ENCODE results near the gene KIFC3.
"Not testable (repeated sequence)": the region's sequence is repeated elsewhere in the genome, so short reads cannot be mapped to it uniquely, and the experiment has no call there.

Gene KIFC3

GRCh38 chr16:57725151-57725550, 77.1 kb downstream of the KIFC3 start:
- no peaks in the 10 kb centered on the region for H3K4me1 ChIP-seq (ENCODE audit: control insufficient read depth, insufficient read depth, low read length)
- no peak overlapping the region for H3K4me3 ChIP-seq (ENCODE audit: low read length)
- no peaks in the 10 kb centered on the region for H3K36me3 ChIP-seq (ENCODE audit: insufficient read depth, low read length)
- no peak overlapping the region for H3K9ac ChIP-seq (ENCODE audit: low read depth, low read length)
- no peak overlapping the region for H3K4me2 ChIP-seq (ENCODE audit: low read length)
- H3K27me3 ChIP-seq (ENCODE audit: control insufficient read depth, insufficient read depth, low read length) = peaks cover 14% of the 10 kb centered on the region
- H3K9me3 ChIP-seq (replicated peaks; ENCODE audit: low read length) = no peaks in the 10 kb centered on the region

- H3K4me1 ChIP-seq (ENCODE audit: control insufficient read depth, insufficient read depth, low read length) = no peaks in the 10 kb centered on the region
- H3K9me3 ChIP-seq (replicated peaks; ENCODE audit: low read length) = no peaks in the 10 kb centered on the region
- no peaks in the 10 kb centered on the region for H3K36me3 ChIP-seq (ENCODE audit: insufficient read depth, low read length)
- no peak overlapping the region for H3K4me2 ChIP-seq (ENCODE audit: low read length)
- H3K9ac ChIP-seq (ENCODE audit: low read depth, low read length) = no peak overlapping the region
- peaks cover 14% of the 10 kb centered on the region for H3K27me3 ChIP-seq (ENCODE audit: control insufficient read depth, insufficient read depth, low read length)
- H3K4me3 ChIP-seq (ENCODE audit: low read length) = no peak overlapping the region
Measured at GRCh38 chr16:57724531-57724930, 77.8 kb downstream of the KIFC3 start.

GRCh38 chr16:57723170-57723569, 79.1 kb downstream of the KIFC3 start:
- Histone ChIP-seq H3K4me1 (ENCODE audit: control insufficient read depth, insufficient read depth, low read length) (no peaks in the 10 kb centered on the region), H3K9me3 (replicated peaks; ENCODE audit: low read length) (no peaks in the 10 kb centered on the region), H3K36me3 (ENCODE audit: insufficient read depth, low read length) (no peaks in the 10 kb centered on the region), H3K4me3 (ENCODE audit: low read length) (no peak overlapping the region), H3K9ac (ENCODE audit: low read depth, low read length) (no peak overlapping the region), H3K4me2 (ENCODE audit: low read length) (no peak overlapping the region), H3K27me3 (ENCODE audit: control insufficient read depth, insufficient read depth, low read length) (peaks cover 22% of the 10 kb centered on the region)

GRCh38 chr16:57722651-57723050, 79.6 kb downstream of the KIFC3 start:
- no peak overlapping the region for H3K4me2 ChIP-seq (ENCODE audit: low read length)
- no peaks in the 10 kb centered on the region for H3K4me1 ChIP-seq (ENCODE audit: control insufficient read depth, insufficient read depth, low read length)
- H3K9ac ChIP-seq (ENCODE audit: low read depth, low read length) = no peak overlapping the region
- H3K4me3 ChIP-seq (ENCODE audit: low read length) = no peak overlapping the region
- no peaks in the 10 kb centered on the region for H3K36me3 ChIP-seq (ENCODE audit: insufficient read depth, low read length)
- peaks cover 25% of the 10 kb centered on the region for H3K27me3 ChIP-seq (ENCODE audit: control insufficient read depth, insufficient read depth, low read length)
- H3K9me3 ChIP-seq (replicated peaks; ENCODE audit: low read length) = no peaks in the 10 kb centered on the region

GRCh38 chr16:57722210-57722499, 80.1 kb downstream of the KIFC3 start:
- no peak overlapping the region for H3K4me3 ChIP-seq (ENCODE audit: low read length)
- peaks cover 22% of the 10 kb centered on the region for H3K27me3 ChIP-seq (ENCODE audit: control insufficient read depth, insufficient read depth, low read length)
- H3K9ac ChIP-seq (ENCODE audit: low read depth, low read length) = no peak overlapping the region
- H3K4me2 ChIP-seq (ENCODE audit: low read length) = no peak overlapping the region
- no peaks in the 10 kb centered on the region for H3K4me1 ChIP-seq (ENCODE audit: control insufficient read depth, insufficient read depth, low read length)
- no peaks in the 10 kb centered on the region for H3K36me3 ChIP-seq (ENCODE audit: insufficient read depth, low read length)
- H3K9me3 ChIP-seq (replicated peaks; ENCODE audit: low read length) = no peaks in the 10 kb centered on the region

GRCh38 chr16:57721356-57722209, 80.7 kb downstream of the KIFC3 start:
- Histone ChIP-seq H3K27me3 (ENCODE audit: control insufficient read depth, insufficient read depth, low read length) (peaks cover 23% of the 10 kb centered on the region), H3K36me3 (ENCODE audit: insufficient read depth, low read length) (no peaks in the 10 kb centered on the region), H3K4me2 (ENCODE audit: low read length) (no peak overlapping the region), H3K4me1 (ENCODE audit: control insufficient read depth, insufficient read depth, low read length) (no peaks in the 10 kb centered on the region), H3K4me3 (ENCODE audit: low read length) (no peak overlapping the region), H3K9me3 (replicated peaks; ENCODE audit: low read length) (no peaks in the 10 kb centered on the region), H3K9ac (ENCODE audit: low read depth, low read length) (no peak overlapping the region)

GRCh38 chr16:57720142-57720575, 82.1 kb downstream of the KIFC3 start:
- Histone ChIP-seq H3K27me3 (ENCODE audit: control insufficient read depth, insufficient read depth, low read length) (peaks cover 23% of the 10 kb centered on the region), H3K9me3 (replicated peaks; ENCODE audit: low read length) (no peaks in the 10 kb centered on the region), H3K4me2 (ENCODE audit: low read length) (no peak overlapping the region), H3K4me3 (ENCODE audit: low read length) (no peak overlapping the region), H3K4me1 (ENCODE audit: control insufficient read depth, insufficient read depth, low read length) (no peaks in the 10 kb centered on the region), H3K9ac (ENCODE audit: low read depth, low read length) (no peak overlapping the region), H3K36me3 (ENCODE audit: insufficient read depth, low read length) (no peaks in the 10 kb centered on the region)

GRCh38 chr16:57714047-57714446, 88.2 kb downstream of the KIFC3 start:
- no peak overlapping the region for H3K4me3 ChIP-seq (ENCODE audit: low read length)
- H3K4me2 ChIP-seq (ENCODE audit: low read length) = no peak overlapping the region
- peaks cover 72% of the 10 kb centered on the region for H3K27me3 ChIP-seq (ENCODE audit: control insufficient read depth, insufficient read depth, low read length)
- H3K9me3 ChIP-seq (replicated peaks; ENCODE audit: low read length) = no peaks in the 10 kb centered on the region
- no peaks in the 10 kb centered on the region for H3K36me3 ChIP-seq (ENCODE audit: insufficient read depth, low read length)
- no peaks in the 10 kb centered on the region for H3K4me1 ChIP-seq (ENCODE audit: control insufficient read depth, insufficient read depth, low read length)
- H3K9ac ChIP-seq (ENCODE audit: low read depth, low read length) = no peak overlapping the region

GRCh38 chr16:57713596-57713995, 88.7 kb downstream of the KIFC3 start:
- Histone ChIP-seq H3K27me3 (ENCODE audit: control insufficient read depth, insufficient read depth, low read length) (peaks cover 73% of the 10 kb centered on the region), H3K4me1 (ENCODE audit: control insufficient read depth, insufficient read depth, low read length) (no peaks in the 10 kb centered on the region)

GRCh38 chr16:57712569-57712968, 89.7 kb downstream of the KIFC3 start:
- H3K36me3 ChIP-seq (ENCODE audit: insufficient read depth, low read length) = not testable (repeated sequence)

More at GRCh38 chr16:57713596-57713995, 88.7 kb downstream of the KIFC3 start:
- H3K9me3 ChIP-seq (replicated peaks; ENCODE audit: low read length) = no peaks in the 10 kb centered on the region
- H3K9ac ChIP-seq (ENCODE audit: low read depth, low read length) = no peak overlapping the region
- no peak overlapping the region for H3K4me3 ChIP-seq (ENCODE audit: low read length)
- no peaks in the 10 kb centered on the region for H3K36me3 ChIP-seq (ENCODE audit: insufficient read depth, low read length)
- H3K4me2 ChIP-seq (ENCODE audit: low read length) = no peak overlapping the region

GRCh38 chr16:57711993-57712392, 90.3 kb downstream of the KIFC3 start:
- H3K4me1 ChIP-seq (ENCODE audit: control insufficient read depth, insufficient read depth, low read length) = no peaks in the 10 kb centered on the region
- H3K9ac ChIP-seq (ENCODE audit: low read depth, low read length) = no peak overlapping the region
- H3K27me3 ChIP-seq (ENCODE audit: control insufficient read depth, insufficient read depth, low read length) = peaks cover 77% of the 10 kb centered on the region
- H3K4me3 ChIP-seq (ENCODE audit: low read length) = no peak overlapping the region
- no peaks in the 10 kb centered on the region for H3K9me3 ChIP-seq (replicated peaks; ENCODE audit: low read length)
- no peaks in the 10 kb centered on the region for H3K36me3 ChIP-seq (ENCODE audit: insufficient read depth, low read length)
- no peak overlapping the region for H3K4me2 ChIP-seq (ENCODE audit: low read length)

More at GRCh38 chr16:57712569-57712968, 89.7 kb downstream of the KIFC3 start:
- H3K4me2 ChIP-seq (ENCODE audit: low read length); H3K9me3 ChIP-seq (replicated peaks; ENCODE audit: low read length); H3K9ac ChIP-seq (ENCODE audit: low read depth, low read length); H3K4me1 ChIP-seq (ENCODE audit: control insufficient read depth, insufficient read depth, low read length); H3K4me3 ChIP-seq (ENCODE audit: low read length): not testable (repeated sequence)
- peaks cover 76% of the 10 kb centered on the region for H3K27me3 ChIP-seq (ENCODE audit: control insufficient read depth, insufficient read depth, low read length)

- H3K9me3 ChIP-seq (replicated peaks; ENCODE audit: low read length) = no peaks in the 10 kb centered on the region
- H3K27me3 ChIP-seq (ENCODE audit: control insufficient read depth, insufficient read depth, low read length) = peaks cover 73% of the 10 kb centered on the region
- H3K9ac ChIP-seq (ENCODE audit: low read depth, low read length) = no peak overlapping the region
- no peak overlapping the region for H3K4me2 ChIP-seq (ENCODE audit: low read length)
- H3K4me3 ChIP-seq (ENCODE audit: low read length) = no peak overlapping the region
- H3K36me3 ChIP-seq (ENCODE audit: insufficient read depth, low read length) = no peaks in the 10 kb centered on the region
- no peaks in the 10 kb centered on the region for H3K4me1 ChIP-seq (ENCODE audit: control insufficient read depth, insufficient read depth, low read length)
Measured at GRCh38 chr16:57711346-57711745, 90.9 kb downstream of the KIFC3 start.

Data from skeletal muscle satellite cell (primary cell).